GM23338 (cell line): Measurements from ENCODE around the gene BCL2.

Source experiments
- CREB1 ChIP-seq: fragments of 250-450 bp; sonication (Bioruptor Pico); IDR thresholded peaks from 2 replicates; pipeline ENCODE4 v1.5.0; 2020; ENCODE audit warnings: low read depth, mild to moderate bottlenecking, moderate library complexity
- EZH2 ChIP-seq: fragments of 200-600 bp; sonication (generic); IDR thresholded peaks from one replicate; pipeline ENCODE4 v1.8.0; 2017; ENCODE audit warnings: antibody characterized with exemption, mild to moderate bottlenecking, low read depth; ENCODE audit not compliant: unreplicated experiment
- EZH2phosphoT487 ChIP-seq: fragments of 200-600 bp; sonication (generic); IDR thresholded peaks from one replicate; pipeline ENCODE4 v1.8.1; 2018; ENCODE audit warnings: antibody characterized with exemption; ENCODE audit not compliant: unreplicated experiment
- JUNB ChIP-seq: IDR thresholded peaks from one replicate; pipeline ENCODE4 v1.6.1; 2016; ENCODE audit warnings: antibody characterized with exemption; ENCODE audit not compliant: unreplicated experiment
- POLR2AphosphoS5 ChIP-seq: IDR thresholded peaks from 2 replicates; pipeline ENCODE4 v1.6.1; 2016; ENCODE audit warnings: antibody characterized with exemption, low read depth
- STAT1 ChIP-seq: IDR thresholded peaks from one replicate; pipeline ENCODE4 v1.6.1; 2016; ENCODE audit warnings: antibody characterized with exemption; ENCODE audit not compliant: unreplicated experiment
- TF ChIP-seq, protein P1 (sequence below), 2 experiments: fragments of 200-600 bp in 1 of 2; sonication (generic) in 1 of 2; conservative IDR thresholded peaks; 2 replicates each; pipeline versions ENCODE4 v1.5.1 to v1.6.1; 2016 to 2017; ENCODE audit warnings: antibody characterized with exemption in 2 of 2, low read depth in 2 of 2, mild to moderate bottlenecking in 2 of 2, moderate library complexity in 1 of 2

DNA sequence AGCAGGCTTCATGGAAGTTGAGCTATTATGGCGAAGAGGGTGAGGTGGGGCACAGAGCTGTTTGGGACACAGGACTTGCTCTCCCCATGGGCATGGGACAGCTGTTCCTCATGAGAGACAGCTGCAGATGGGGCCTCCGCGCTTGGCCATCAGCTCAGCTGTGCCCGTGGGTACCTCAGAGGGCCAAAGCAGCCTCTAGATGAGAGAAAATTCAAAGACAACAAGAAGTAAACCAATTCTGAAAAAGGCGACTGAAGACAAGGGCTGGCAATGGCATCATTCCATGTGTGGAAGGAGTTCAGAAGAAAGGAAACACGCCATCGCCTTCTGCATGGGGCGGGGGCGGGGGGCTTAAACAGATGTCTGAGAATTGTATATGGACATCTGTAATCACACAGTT lies 136.2 kb downstream of the BCL2 start:
- TF ChIP-seq EZH2, result no peak
- TF ChIP-seq POLR2AphosphoS5, result no peak
- TF ChIP-seq, protein P1, sequence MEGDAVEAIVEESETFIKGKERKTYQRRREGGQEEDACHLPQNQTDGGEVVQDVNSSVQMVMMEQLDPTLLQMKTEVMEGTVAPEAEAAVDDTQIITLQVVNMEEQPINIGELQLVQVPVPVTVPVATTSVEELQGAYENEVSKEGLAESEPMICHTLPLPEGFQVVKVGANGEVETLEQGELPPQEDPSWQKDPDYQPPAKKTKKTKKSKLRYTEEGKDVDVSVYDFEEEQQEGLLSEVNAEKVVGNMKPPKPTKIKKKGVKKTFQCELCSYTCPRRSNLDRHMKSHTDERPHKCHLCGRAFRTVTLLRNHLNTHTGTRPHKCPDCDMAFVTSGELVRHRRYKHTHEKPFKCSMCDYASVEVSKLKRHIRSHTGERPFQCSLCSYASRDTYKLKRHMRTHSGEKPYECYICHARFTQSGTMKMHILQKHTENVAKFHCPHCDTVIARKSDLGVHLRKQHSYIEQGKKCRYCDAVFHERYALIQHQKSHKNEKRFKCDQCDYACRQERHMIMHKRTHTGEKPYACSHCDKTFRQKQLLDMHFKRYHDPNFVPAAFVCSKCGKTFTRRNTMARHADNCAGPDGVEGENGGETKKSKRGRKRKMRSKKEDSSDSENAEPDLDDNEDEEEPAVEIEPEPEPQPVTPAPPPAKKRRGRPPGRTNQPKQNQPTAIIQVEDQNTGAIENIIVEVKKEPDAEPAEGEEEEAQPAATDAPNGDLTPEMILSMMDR (conservative IDR thresholded peaks at IDR 0.05; ENCODE audit: low read depth in 2 of 2), result no peak
- no peak for TF ChIP-seq JUNB
- TF ChIP-seq EZH2phosphoT487, result no peak
- no peak for TF ChIP-seq STAT1
- TF ChIP-seq CREB1, result no peak
